ENCODE results near the gene ATP13A4.
A peak's percentile ranks its signal among the peaks of the same experiment; 100 is the strongest.

The ATP13A4 gene, protein sequence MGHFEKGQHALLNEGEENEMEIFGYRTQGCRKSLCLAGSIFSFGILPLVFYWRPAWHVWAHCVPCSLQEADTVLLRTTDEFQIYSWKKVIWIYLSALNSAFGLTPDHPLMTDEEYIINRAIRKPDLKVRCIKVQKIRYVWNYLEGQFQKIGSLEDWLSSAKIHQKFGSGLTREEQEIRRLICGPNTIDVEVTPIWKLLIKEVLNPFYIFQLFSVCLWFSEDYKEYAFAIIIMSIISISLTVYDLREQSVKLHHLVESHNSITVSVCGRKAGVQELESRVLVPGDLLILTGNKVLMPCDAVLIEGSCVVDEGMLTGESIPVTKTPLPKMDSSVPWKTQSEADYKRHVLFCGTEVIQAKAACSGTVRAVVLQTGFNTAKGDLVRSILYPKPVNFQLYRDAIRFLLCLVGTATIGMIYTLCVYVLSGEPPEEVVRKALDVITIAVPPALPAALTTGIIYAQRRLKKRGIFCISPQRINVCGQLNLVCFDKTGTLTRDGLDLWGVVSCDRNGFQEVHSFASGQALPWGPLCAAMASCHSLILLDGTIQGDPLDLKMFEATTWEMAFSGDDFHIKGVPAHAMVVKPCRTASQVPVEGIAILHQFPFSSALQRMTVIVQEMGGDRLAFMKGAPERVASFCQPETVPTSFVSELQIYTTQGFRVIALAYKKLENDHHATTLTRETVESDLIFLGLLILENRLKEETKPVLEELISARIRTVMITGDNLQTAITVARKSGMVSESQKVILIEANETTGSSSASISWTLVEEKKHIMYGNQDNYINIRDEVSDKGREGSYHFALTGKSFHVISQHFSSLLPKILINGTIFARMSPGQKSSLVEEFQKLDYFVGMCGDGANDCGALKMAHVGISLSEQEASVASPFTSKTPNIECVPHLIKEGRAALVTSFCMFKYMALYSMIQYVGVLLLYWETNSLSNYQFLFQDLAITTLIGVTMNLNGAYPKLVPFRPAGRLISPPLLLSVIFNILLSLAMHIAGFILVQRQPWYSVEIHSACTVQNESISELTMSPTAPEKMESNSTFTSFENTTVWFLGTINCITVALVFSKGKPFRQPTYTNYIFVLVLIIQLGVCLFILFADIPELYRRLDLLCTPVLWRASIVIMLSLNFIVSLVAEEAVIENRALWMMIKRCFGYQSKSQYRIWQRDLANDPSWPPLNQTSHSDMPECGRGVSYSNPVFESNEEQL

GRCh38 chr3:193554811-193555210 lies at the start of gene ATP13A4:
Gene ATP13A4, minus strand, starts transcription at chr3:193554895. Its CDS starts 96 bp downstream, at chr3:193554799.
- DNase-seq = peak; percentile 5
- in situ Hi-C loops (cut with HindIII; ENCODE audit: low pct_ligation_motif_present, low pct_unique_long_range_greater_than_20kb, low sequenced_read_pairs) = no loop called here

GRCh38 chr3:193599393-193599792 lies 44.7 kb upstream of the ATP13A4 start:
- no peak for DNase-seq
- in situ Hi-C loops (cut with HindIII; ENCODE audit: low pct_ligation_motif_present, low pct_unique_long_range_greater_than_20kb, low sequenced_read_pairs) = no loop called here

- no peak for DNase-seq
- in situ Hi-C loops (cut with HindIII; ENCODE audit: low pct_ligation_motif_present, low pct_unique_long_range_greater_than_20kb, low sequenced_read_pairs) = no loop called here
These were observed 43.5 kb upstream of the ATP13A4 start for GRCh38 chr3:193598202-193598601.

DNA sequence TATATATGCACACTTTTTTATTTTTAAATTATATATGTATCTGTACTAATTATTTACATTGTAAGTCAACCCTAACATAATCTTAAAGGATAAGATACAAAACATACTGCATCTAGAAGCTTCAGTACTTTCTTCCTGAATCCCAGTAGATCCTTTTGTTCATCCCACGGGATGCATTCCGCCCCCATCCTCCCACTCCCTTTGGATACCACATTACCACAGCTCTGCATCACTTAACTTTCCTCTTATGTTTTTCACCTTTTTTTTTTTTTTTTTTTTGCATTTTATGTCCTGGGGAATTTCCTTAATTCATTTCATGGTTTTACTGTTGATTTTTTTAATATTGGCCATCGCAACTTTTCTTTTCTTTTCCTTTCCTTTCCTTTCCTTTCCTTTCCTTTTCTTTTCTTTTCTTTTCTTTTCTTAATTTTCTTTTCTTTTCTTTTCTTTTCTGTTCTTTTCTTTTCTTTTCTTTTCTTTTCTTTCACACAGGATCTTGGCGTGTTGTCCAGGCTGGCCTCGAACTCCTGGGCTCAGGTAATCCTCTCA lies 41.3 kb upstream of the ATP13A4 start:
- in situ Hi-C loops (cut with HindIII; ENCODE audit: low pct_ligation_motif_present, low pct_unique_long_range_greater_than_20kb, low sequenced_read_pairs) = no loop called here
- no peak for DNase-seq

- DNase-seq = peak; percentile 17
- in situ Hi-C loops (cut with HindIII; ENCODE audit: low pct_ligation_motif_present, low pct_unique_long_range_greater_than_20kb, low sequenced_read_pairs) = no loop called here
These were observed 40.4 kb upstream of the ATP13A4 start for GRCh38 chr3:193594946-193595689.

DNA sequence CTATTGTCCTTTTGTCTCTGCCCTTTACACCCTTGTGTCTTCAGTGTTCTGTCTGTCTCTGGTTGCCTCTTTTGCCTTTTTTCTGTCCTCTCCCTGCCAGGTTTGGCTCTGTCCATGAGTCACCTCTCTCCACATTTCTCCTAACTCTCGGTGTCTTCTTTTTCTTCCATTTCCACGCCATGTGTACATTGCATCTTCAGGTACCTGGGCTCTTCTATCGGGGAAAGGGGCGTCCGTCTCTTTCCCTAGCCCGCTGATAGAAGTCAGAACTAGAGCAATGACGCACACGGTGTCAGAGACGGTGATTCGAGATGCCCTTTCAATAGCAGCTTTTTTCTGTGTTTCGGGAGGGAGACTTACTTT lies 39.0 kb upstream of the ATP13A4 start:
- peak; percentile 36 for DNase-seq
- in situ Hi-C loops (cut with HindIII; ENCODE audit: low pct_ligation_motif_present, low pct_unique_long_range_greater_than_20kb, low sequenced_read_pairs) = no loop called here

- in situ Hi-C loops (cut with HindIII; ENCODE audit: low pct_ligation_motif_present, low pct_unique_long_range_greater_than_20kb, low sequenced_read_pairs) = no loop called here
- DNase-seq = peak; percentile 98
These were observed 38.4 kb upstream of the ATP13A4 start, which contains the start of gene OPA1 for GRCh38 chr3:193592841-193593667. Gene OPA1, plus strand, starts transcription at chr3:193593208. Its CDS starts 170 bp downstream, at chr3:193593378.

- DNase-seq = peak; percentile 91
- in situ Hi-C loops (cut with HindIII; ENCODE audit: low pct_ligation_motif_present, low pct_unique_long_range_greater_than_20kb, low sequenced_read_pairs) = no loop called here
These were observed 35.6 kb upstream of the ATP13A4 start for GRCh38 chr3:193590088-193590856.

DNA sequence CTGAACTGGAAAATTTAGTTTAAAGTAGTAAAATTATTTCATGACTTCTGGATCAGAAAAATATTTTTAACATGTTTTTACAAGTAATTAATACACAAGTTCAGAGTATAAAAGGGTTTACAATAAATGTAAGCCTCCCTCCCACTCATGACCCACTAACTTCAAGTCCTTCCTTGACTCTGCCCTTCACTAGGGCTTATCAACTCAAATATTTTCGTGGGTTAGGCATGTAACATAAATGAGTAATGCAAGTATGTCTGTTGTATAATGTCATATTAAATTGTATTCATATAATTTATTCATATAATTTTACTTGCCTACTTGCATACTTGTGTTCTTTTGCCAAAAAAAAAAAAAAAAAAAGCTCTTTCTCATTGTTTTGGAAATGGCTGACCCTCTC lies 34.9 kb upstream of the ATP13A4 start:
- DNase-seq = no peak
- in situ Hi-C loops (cut with HindIII; ENCODE audit: low pct_ligation_motif_present, low pct_unique_long_range_greater_than_20kb, low sequenced_read_pairs) = no loop called here

DNA sequence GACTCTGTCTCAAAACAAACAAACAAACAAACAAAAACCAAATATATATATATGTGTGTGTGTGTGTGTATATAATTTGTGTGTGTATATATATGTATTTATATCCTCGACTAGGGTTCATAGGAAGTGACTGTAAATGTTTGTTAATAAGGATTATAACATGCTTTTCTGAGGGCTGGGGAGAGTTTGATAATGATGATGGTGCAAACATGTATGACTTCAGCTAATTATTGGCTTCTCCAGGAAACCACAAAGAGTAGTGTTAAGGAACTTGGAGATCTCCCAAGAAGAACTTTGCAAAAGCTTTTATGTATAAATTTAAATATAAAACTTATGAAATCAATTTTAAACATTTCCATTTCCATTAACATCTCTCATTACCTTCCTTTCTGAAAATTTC lies 34.4 kb upstream of the ATP13A4 start:
- no peak for DNase-seq
- in situ Hi-C loops (cut with HindIII; ENCODE audit: low pct_ligation_motif_present, low pct_unique_long_range_greater_than_20kb, low sequenced_read_pairs) = no loop called here

- in situ Hi-C loops (cut with HindIII; ENCODE audit: low pct_ligation_motif_present, low pct_unique_long_range_greater_than_20kb, low sequenced_read_pairs) = no loop called here
- no peak for DNase-seq
These were observed 31.8 kb upstream of the ATP13A4 start for GRCh38 chr3:193586526-193586925.

- DNase-seq = no peak
- in situ Hi-C loops (cut with HindIII; ENCODE audit: low pct_ligation_motif_present, low pct_unique_long_range_greater_than_20kb, low sequenced_read_pairs) = no loop called here
These were observed 30.8 kb upstream of the ATP13A4 start for GRCh38 chr3:193585530-193585929.

- DNase-seq = no peak
- in situ Hi-C loops (cut with HindIII; ENCODE audit: low pct_ligation_motif_present, low pct_unique_long_range_greater_than_20kb, low sequenced_read_pairs) = no loop called here
These were observed 19.9 kb upstream of the ATP13A4 start for GRCh38 chr3:193574488-193575070.

- in situ Hi-C loops (cut with HindIII; ENCODE audit: low pct_ligation_motif_present, low pct_unique_long_range_greater_than_20kb, low sequenced_read_pairs) = no loop called here
- DNase-seq = no peak
These were observed 18.9 kb upstream of the ATP13A4 start for GRCh38 chr3:193573403-193574191.

DNA sequence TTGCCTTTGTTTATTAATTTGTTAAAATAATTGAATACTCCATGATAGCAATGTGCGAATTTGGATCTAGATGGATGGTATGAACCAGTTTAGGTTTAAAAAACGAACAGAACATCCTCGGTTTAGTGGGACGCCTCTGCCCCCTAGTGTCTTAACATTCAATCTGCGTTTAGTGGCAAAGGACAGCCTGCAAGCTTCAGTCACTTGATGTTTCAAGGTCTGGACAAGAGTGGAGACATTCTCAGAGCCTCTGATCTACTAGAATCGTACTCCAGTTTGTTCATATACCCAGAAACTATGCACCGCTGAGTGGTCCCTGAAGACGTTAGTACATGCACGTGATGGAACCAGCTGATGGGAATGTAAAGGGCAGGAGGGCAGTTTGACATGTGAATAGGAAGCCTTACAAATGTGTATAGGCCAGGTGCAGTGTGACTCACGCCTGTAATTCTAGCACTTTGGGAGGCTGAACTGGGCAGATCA lies 17.8 kb upstream of the ATP13A4 start:
- in situ Hi-C loops (cut with HindIII; ENCODE audit: low pct_ligation_motif_present, low pct_unique_long_range_greater_than_20kb, low sequenced_read_pairs) = no loop called here
- peak; percentile 51 for DNase-seq
